ENCODE measurements around the gene OR2T34. TPM values are rescaled to one million over a fixed set of nuclear protein-coding genes. Genes with fewer than 3 reads are reported as not detected.
A peak's percentile ranks its signal among the peaks of the same experiment; 100 is the strongest.
"Not testable (repeated sequence)": the region's sequence is repeated elsewhere in the genome, so short reads cannot be mapped to it uniquely, and the experiment has no call there.

OR2T34 gene
- total RNA-seq (not detected), polyA plus RNA-seq (under 1 TPM in 1 of 2 donors, not detected in 1; 0.47 TPM), total RNA-seq (not detected)

GRCh38 chr1:248574657-248575056 lies at the start of gene OR2T34:
Gene OR2T34 (minus strand): TSS chr1:248574757. CDS start chr1:248574757, 0 bp downstream.
- CTCF ChIA-PET; H3K36me3 ChIP-seq (ENCODE audit: control insufficient read depth in 2 of 3, insufficient read depth in 3 of 3, low read length in 3 of 3); H3K27ac ChIP-seq (ENCODE audit: low read depth, low read length); H3K4me3 ChIP-seq (ENCODE audit: low read length); H3K4me3 Mint-ChIP-seq; H3K9me3 Mint-ChIP-seq; H3K9me3 ChIP-seq (ENCODE audit: control insufficient read depth in 2 of 3, low read length in 3 of 3); ATAC-seq; H3K27me3 ChIP-seq (ENCODE audit: control insufficient read depth in 2 of 2, insufficient read depth in 2 of 2, low read length in 2 of 2); intact Hi-C loops (cut with micrococcal nuclease); H3K36me3 Mint-ChIP-seq; DNase-seq; H3K4me1 ChIP-seq (ENCODE audit: control insufficient read depth in 2 of 2, insufficient read depth in 2 of 2, low read length in 2 of 2); H3K4me1 Mint-ChIP-seq; H3K27me3 Mint-ChIP-seq; POLR2A ChIA-PET: not testable (repeated sequence)
- H3K27ac Mint-ChIP-seq: peak within 1 kb of the TSS in 1 of 9 donors; percentile 55

GRCh38 chr1:248622570-248623001 lies 48.0 kb upstream of the OR2T34 start:
- H3K27me3 Mint-ChIP-seq: peaks cover 0 to 3% (median 0%) of the 10 kb centered on the region in 5 donors
- DNase-seq (peak in 6 of 9 donors; percentile 9 to 35 (median 24)), ATAC-seq (peak; percentile 87)
- H3K27me3 ChIP-seq (ENCODE audit: control insufficient read depth in 2 of 2, insufficient read depth in 2 of 2, low read length in 2 of 2): no peaks in the 10 kb centered on the region
- H3K27ac ChIP-seq (ENCODE audit: low read depth, low read length): no peak overlapping the region
- intact Hi-C loops (cut with micrococcal nuclease): loop anchor here (1.0 to 2.0 kb wide), 4 partner anchors 64 to 302 kb away; no protein-coding TSS in a partner anchor
- no peak overlapping the region for H3K4me3 Mint-ChIP-seq
- H3K4me3 ChIP-seq (ENCODE audit: low read length): no peak overlapping the region
- ChIA-PET POLR2A (interaction anchor here (0.9 kb wide), 1 partner anchor 190 kb away, joined by 4 read pairs; no protein-coding TSS in a partner anchor), CTCF (interaction anchor here (0.6 to 3.5 kb wide), 5 partner anchors 13 to 301 kb away, joined by 3 to 11 read pairs (median 5); no protein-coding TSS in a partner anchor)
- H3K9me3 ChIP-seq (ENCODE audit: control insufficient read depth in 2 of 3, low read length in 3 of 3): no peaks in the 10 kb centered on the region
- H3K4me1 ChIP-seq (ENCODE audit: control insufficient read depth in 2 of 2, insufficient read depth in 2 of 2, low read length in 2 of 2): peaks cover 0 to 6% of the 10 kb centered on the region in 2 donors
- H3K36me3 Mint-ChIP-seq: no peaks in the 10 kb centered on the region
- peaks cover 1 to 13% (median 7%) of the 10 kb centered on the region in 7 donors for H3K4me1 Mint-ChIP-seq
- peak overlapping the region in 1 of 9 donors; percentile 56 for H3K27ac Mint-ChIP-seq
- no peaks in the 10 kb centered on the region for H3K9me3 Mint-ChIP-seq
- no peaks in the 10 kb centered on the region for H3K36me3 ChIP-seq (ENCODE audit: control insufficient read depth in 2 of 3, insufficient read depth in 3 of 3, low read length in 3 of 3)

GRCh38 chr1:248621770-248622169 lies 47.2 kb upstream of the OR2T34 start:
- Histone ChIP-seq H3K4me1 (ENCODE audit: control insufficient read depth in 2 of 2, insufficient read depth in 2 of 2, low read length in 2 of 2) (peaks cover 0 to 6% of the 10 kb centered on the region in 2 donors), H3K27ac (ENCODE audit: low read depth, low read length) (no peak overlapping the region), H3K27me3 (ENCODE audit: control insufficient read depth in 2 of 2, insufficient read depth in 2 of 2, low read length in 2 of 2) (no peaks in the 10 kb centered on the region), H3K9me3 (ENCODE audit: control insufficient read depth in 2 of 3, low read length in 3 of 3) (no peaks in the 10 kb centered on the region), H3K4me3 (ENCODE audit: low read length) (no peak overlapping the region), H3K36me3 (ENCODE audit: control insufficient read depth in 2 of 3, insufficient read depth in 3 of 3, low read length in 3 of 3) (no peaks in the 10 kb centered on the region)
- H3K36me3 Mint-ChIP-seq: no peaks in the 10 kb centered on the region
- H3K27me3 Mint-ChIP-seq: peaks cover 0 to 3% (median 0%) of the 10 kb centered on the region in 5 donors
- DNase-seq (no peak), ATAC-seq (no peak)
- peaks cover 1 to 13% (median 7%) of the 10 kb centered on the region in 7 donors for H3K4me1 Mint-ChIP-seq
- ChIA-PET CTCF (interaction anchor here (0.6 to 3.5 kb wide), 5 partner anchors 12 to 301 kb away, joined by 3 to 11 read pairs (median 7); no protein-coding TSS in a partner anchor), POLR2A (interaction anchor here (0.9 kb wide), 1 partner anchor 191 kb away, joined by 4 read pairs; no protein-coding TSS in a partner anchor)
- H3K4me3 Mint-ChIP-seq: no peak overlapping the region
- intact Hi-C loops (cut with micrococcal nuclease): loop anchor here (1.0 to 2.0 kb wide), 4 partner anchors 65 to 303 kb away; no protein-coding TSS in a partner anchor
- H3K27ac Mint-ChIP-seq: peak overlapping the region in 1 of 9 donors; percentile 21
- H3K9me3 Mint-ChIP-seq: no peaks in the 10 kb centered on the region

- no peaks in the 10 kb centered on the region for H3K9me3 ChIP-seq (ENCODE audit: control insufficient read depth in 2 of 3, low read length in 3 of 3)
- peaks cover 0 to under 1% of the 10 kb centered on the region in 2 donors for H3K4me1 ChIP-seq (ENCODE audit: control insufficient read depth in 2 of 2, insufficient read depth in 2 of 2, low read length in 2 of 2)
- no peaks in the 10 kb centered on the region for H3K36me3 ChIP-seq (ENCODE audit: control insufficient read depth in 2 of 3, insufficient read depth in 3 of 3, low read length in 3 of 3)
- H3K27ac ChIP-seq (ENCODE audit: low read depth, low read length): no peak overlapping the region
- POLR2A ChIA-PET: no interaction called here
- H3K27ac Mint-ChIP-seq: peak overlapping the region in 1 of 9 donors; percentile 17
- H3K36me3 Mint-ChIP-seq: no peaks in the 10 kb centered on the region
- CTCF ChIA-PET: interaction anchor here (0.6 kb wide), 1 partner anchor 380 kb away, joined by 3 read pairs; no protein-coding TSS in a partner anchor
- no peaks in the 10 kb centered on the region for H3K27me3 ChIP-seq (ENCODE audit: control insufficient read depth in 2 of 2, insufficient read depth in 2 of 2, low read length in 2 of 2)
- no peaks in the 10 kb centered on the region for H3K9me3 Mint-ChIP-seq
- peak in 6 of 9 donors; percentile 6 to 35 (median 25) for DNase-seq
- ATAC-seq: no peak
- H3K4me3 Mint-ChIP-seq: no peak overlapping the region
- H3K4me1 Mint-ChIP-seq: peaks cover 1 to 33% (median 7%) of the 10 kb centered on the region in 7 donors
- no peak overlapping the region for H3K4me3 ChIP-seq (ENCODE audit: low read length)
- H3K27me3 Mint-ChIP-seq: peaks cover 0 to 3% (median 0%) of the 10 kb centered on the region in 5 donors
- intact Hi-C loops (cut with micrococcal nuclease): no loop called here
Observed at GRCh38 chr1:248618878-248619277, 44.3 kb upstream of the OR2T34 start.

- ChIA-PET POLR2A (no interaction called here), CTCF (no interaction called here)
- intact Hi-C loops (cut with micrococcal nuclease): no loop called here
- Mint-ChIP-seq H3K4me3 (no peak overlapping the region), H3K9me3 (no peaks in the 10 kb centered on the region), H3K4me1 (peaks cover 1 to 39% (median 7%) of the 10 kb centered on the region in 7 donors), H3K27me3 (peaks cover 0 to 3% (median 0%) of the 10 kb centered on the region in 5 donors), H3K36me3 (no peaks in the 10 kb centered on the region), H3K27ac (no peak overlapping the region)
- H3K27ac ChIP-seq (ENCODE audit: low read depth, low read length): no peak overlapping the region
- no peaks in the 10 kb centered on the region for H3K36me3 ChIP-seq (ENCODE audit: control insufficient read depth in 2 of 3, insufficient read depth in 3 of 3, low read length in 3 of 3)
- no peaks in the 10 kb centered on the region for H3K27me3 ChIP-seq (ENCODE audit: control insufficient read depth in 2 of 2, insufficient read depth in 2 of 2, low read length in 2 of 2)
- no peak overlapping the region for H3K4me3 ChIP-seq (ENCODE audit: low read length)
- no peaks in the 10 kb centered on the region for H3K4me1 ChIP-seq (ENCODE audit: control insufficient read depth in 2 of 2, insufficient read depth in 2 of 2, low read length in 2 of 2)
- H3K9me3 ChIP-seq (ENCODE audit: control insufficient read depth in 2 of 3, low read length in 3 of 3): no peaks in the 10 kb centered on the region
- ATAC-seq: no peak
- DNase-seq: no peak
Observed at GRCh38 chr1:248618119-248618518, 43.6 kb upstream of the OR2T34 start.

- H3K4me3 Mint-ChIP-seq: no peak overlapping the region
- no peaks in the 10 kb centered on the region for H3K27me3 Mint-ChIP-seq
- H3K27ac ChIP-seq (ENCODE audit: low read depth, low read length): no peak overlapping the region
- no peaks in the 10 kb centered on the region for H3K36me3 ChIP-seq (ENCODE audit: control insufficient read depth in 2 of 3, insufficient read depth in 3 of 3, low read length in 3 of 3)
- no peaks in the 10 kb centered on the region for H3K9me3 ChIP-seq (ENCODE audit: control insufficient read depth in 2 of 3, low read length in 3 of 3)
- ATAC-seq (no peak), DNase-seq (no peak)
- POLR2A ChIA-PET: no interaction called here
- CTCF ChIA-PET: no interaction called here
- no peaks in the 10 kb centered on the region for H3K36me3 Mint-ChIP-seq
- intact Hi-C loops (cut with micrococcal nuclease): no loop called here
- no peak overlapping the region for H3K4me3 ChIP-seq (ENCODE audit: low read length)
- H3K4me1 ChIP-seq (ENCODE audit: control insufficient read depth in 2 of 2, insufficient read depth in 2 of 2, low read length in 2 of 2): no peaks in the 10 kb centered on the region
- H3K4me1 Mint-ChIP-seq: peaks cover 1 to 36% (median 8%) of the 10 kb centered on the region in 7 donors
- no peak overlapping the region for H3K27ac Mint-ChIP-seq
- H3K9me3 Mint-ChIP-seq: no peaks in the 10 kb centered on the region
- no peaks in the 10 kb centered on the region for H3K27me3 ChIP-seq (ENCODE audit: control insufficient read depth in 2 of 2, insufficient read depth in 2 of 2, low read length in 2 of 2)
Observed at GRCh38 chr1:248613742-248614141, 39.2 kb upstream of the OR2T34 start.
